Measurements from ENCODE around the gene PAPOLB.

- TF ChIP-seq CTCF (IDR thresholded peaks at IDR 0.05) (no peak), POLR2A (IDR thresholded peaks at IDR 0.05) (no peak)
Measured at GRCh38 chr7:4832711-4833110, 29.1 kb downstream of the PAPOLB start.
